ENCODE results near the gene TMEM135. TPM values are rescaled to one million over a fixed set of nuclear protein-coding genes. Genes with fewer than 3 reads are reported as not detected.

The TMEM135 gene
- total RNA-seq, 1 donor from 2014 or later: 46.4 TPM

GRCh38 chr11:87046824-87047223 is 9.1 kb downstream of the TMEM135 start:
- Histone ChIP-seq H4K20me1 (ENCODE audit: low read depth) (no peaks in the 10 kb centered on the region), H3F3A (ENCODE audit: low read depth) (no peaks in the 10 kb centered on the region), H3K9me3 (ENCODE audit: low read depth) (no peaks in the 10 kb centered on the region), H3K4me2 (no peak overlapping the region), H3K27me3 (no peaks in the 10 kb centered on the region), H2AFZ (replicated peaks) (no peak overlapping the region), H3K36me3 (peaks cover 7% of the 10 kb centered on the region), H3K4me1 (no peaks in the 10 kb centered on the region), H3K9ac (no peak overlapping the region), H3K4me3 (no peak overlapping the region), H3K27ac (no peak overlapping the region), H3K79me2 (ENCODE audit: low read depth) (peaks cover 39% of the 10 kb centered on the region)
- H3K36me3 Mint-ChIP-seq: peaks cover 36% of the 10 kb centered on the region
- H3K27ac Mint-ChIP-seq: no peak overlapping the region
- H3K27me3 Mint-ChIP-seq (ENCODE audit: insufficient read depth, low read depth): peaks cover 3% of the 10 kb centered on the region
- TF ChIP-seq EZH2 (IDR thresholded peaks at IDR 0.05): no peak
- no peak for TF ChIP-seq CTCF (IDR thresholded peaks at IDR 0.05)
- no peaks in the 10 kb centered on the region for H3K4me1 Mint-ChIP-seq
- H3K4me3 Mint-ChIP-seq: no peak overlapping the region
- no peak for DNase-seq (ENCODE audit: low spot score)
- H3K9me3 Mint-ChIP-seq: peaks cover 31% of the 10 kb centered on the region

GRCh38 chr11:87056091-87056490 is 18.4 kb downstream of the TMEM135 start:
- no peaks in the 10 kb centered on the region for H3K36me3 ChIP-seq
- no peak overlapping the region for H3K27ac ChIP-seq
- Mint-ChIP-seq H3K27me3 (ENCODE audit: insufficient read depth, low read depth) (peaks cover 2% of the 10 kb centered on the region), H3K36me3 (peaks cover 26% of the 10 kb centered on the region), H3K9me3 (peaks cover 17% of the 10 kb centered on the region), H3K4me3 (no peak overlapping the region), H3K27ac (no peak overlapping the region), H3K4me1 (no peaks in the 10 kb centered on the region)
- no peak overlapping the region for H3K4me3 ChIP-seq
- H3K9ac ChIP-seq: no peak overlapping the region
- no peaks in the 10 kb centered on the region for H3K9me3 ChIP-seq (ENCODE audit: low read depth)
- H3K27me3 ChIP-seq: no peaks in the 10 kb centered on the region
- DNase-seq (ENCODE audit: low spot score): no peak
- no peaks in the 10 kb centered on the region for H4K20me1 ChIP-seq (ENCODE audit: low read depth)
- no peaks in the 10 kb centered on the region for H3K4me1 ChIP-seq
- TF ChIP-seq EZH2phosphoT487 (IDR thresholded peaks at IDR 0.05): no peak
- TF ChIP-seq CTCF (IDR thresholded peaks at IDR 0.05): no peak
- no peak for TF ChIP-seq EZH2 (IDR thresholded peaks at IDR 0.05)
- no peak overlapping the region for H3K4me2 ChIP-seq
- H3K79me2 ChIP-seq (ENCODE audit: low read depth): peaks cover 12% of the 10 kb centered on the region
- H2AFZ ChIP-seq (replicated peaks): no peak overlapping the region
- no peaks in the 10 kb centered on the region for H3F3A ChIP-seq (ENCODE audit: low read depth)

GRCh38 chr11:87057749-87058148 is 20.0 kb downstream of the TMEM135 start:
- TF ChIP-seq EZH2 (IDR thresholded peaks at IDR 0.05) (no peak), EZH2phosphoT487 (IDR thresholded peaks at IDR 0.05) (no peak), CTCF (IDR thresholded peaks at IDR 0.05) (no peak)
- Histone ChIP-seq H3K27ac (no peak overlapping the region), H2AFZ (replicated peaks) (no peak overlapping the region), H3F3A (ENCODE audit: low read depth) (no peaks in the 10 kb centered on the region), H3K4me3 (no peak overlapping the region), H3K27me3 (no peaks in the 10 kb centered on the region), H3K9ac (no peak overlapping the region), H3K79me2 (ENCODE audit: low read depth) (peaks cover 20% of the 10 kb centered on the region), H4K20me1 (ENCODE audit: low read depth) (no peaks in the 10 kb centered on the region), H3K36me3 (no peaks in the 10 kb centered on the region), H3K4me2 (no peak overlapping the region), H3K4me1 (no peaks in the 10 kb centered on the region), H3K9me3 (ENCODE audit: low read depth) (no peaks in the 10 kb centered on the region)
- Mint-ChIP-seq H3K36me3 (peaks cover 28% of the 10 kb centered on the region), H3K4me1 (no peaks in the 10 kb centered on the region), H3K27ac (no peak overlapping the region), H3K27me3 (ENCODE audit: insufficient read depth, low read depth) (peaks cover 2% of the 10 kb centered on the region), H3K9me3 (peaks cover 19% of the 10 kb centered on the region), H3K4me3 (no peak overlapping the region)
- no peak for DNase-seq (ENCODE audit: low spot score)

All from neural progenitor cell (in vitro differentiated cells).